Stimulated activated naive CD8-positive, alpha-beta T cell treated with anti-CD3 and anti-CD28 coated beads, Interleukin-15, Interleukin-2, amounts not matched to agents 100 ng/mL and 50 ng/mL, for 24 hours (primary cell): ENCODE measurements around the gene HDGFL3.

Experiments
- H3K27ac Mint-ChIP-seq: one replicate; pipeline ENCODE4 v1.8.0; 2021; ENCODE audit warnings: mild to moderate bottlenecking, mixed read lengths
- H3K27me3 Mint-ChIP-seq: one replicate; pipeline ENCODE4 v1.8.0; 2021; ENCODE audit warnings: mixed read lengths
- H3K36me3 Mint-ChIP-seq: one replicate; pipeline ENCODE4 v1.8.0; 2021; ENCODE audit warnings: low read depth, mixed read lengths
- H3K4me1 Mint-ChIP-seq: one replicate; pipeline ENCODE4 v1.8.0; 2021; ENCODE audit warnings: low read depth, mixed read lengths
- H3K4me3 Mint-ChIP-seq: one replicate; pipeline ENCODE4 v1.8.0; 2021; ENCODE audit warnings: mild to moderate bottlenecking, mixed read lengths
- H3K9me3 Mint-ChIP-seq: one replicate; pipeline ENCODE4 v1.8.0; 2021; ENCODE audit warnings: mixed read lengths

Gene HDGFL3

DNA sequence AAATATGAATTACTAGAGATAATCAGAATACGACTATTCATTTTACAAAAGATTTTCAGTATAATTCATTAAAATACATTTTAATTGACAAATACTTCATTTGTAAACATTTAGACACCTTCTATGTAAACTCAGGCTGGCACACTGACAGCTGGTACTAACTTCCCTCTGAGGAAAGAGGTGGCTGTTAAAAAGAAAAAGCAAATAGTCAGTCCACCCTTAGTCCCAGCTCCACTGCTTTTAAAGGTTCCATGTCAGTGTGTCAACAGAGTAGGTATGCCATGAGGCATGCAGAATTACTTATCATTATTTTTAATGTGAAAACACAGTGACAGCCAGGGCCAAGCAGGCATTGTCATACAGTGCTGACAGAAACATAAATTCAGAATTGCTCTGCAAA, 84.1 kb downstream of the HDGFL3 start:
- H3K4me1 Mint-ChIP-seq, result no peaks in the 10 kb centered on the region
- no peak overlapping the region for H3K27ac Mint-ChIP-seq
- no peaks in the 10 kb centered on the region for H3K27me3 Mint-ChIP-seq
- no peak overlapping the region for H3K4me3 Mint-ChIP-seq
- H3K9me3 Mint-ChIP-seq, result no peaks in the 10 kb centered on the region
- H3K36me3 Mint-ChIP-seq, result no peaks in the 10 kb centered on the region

DNA sequence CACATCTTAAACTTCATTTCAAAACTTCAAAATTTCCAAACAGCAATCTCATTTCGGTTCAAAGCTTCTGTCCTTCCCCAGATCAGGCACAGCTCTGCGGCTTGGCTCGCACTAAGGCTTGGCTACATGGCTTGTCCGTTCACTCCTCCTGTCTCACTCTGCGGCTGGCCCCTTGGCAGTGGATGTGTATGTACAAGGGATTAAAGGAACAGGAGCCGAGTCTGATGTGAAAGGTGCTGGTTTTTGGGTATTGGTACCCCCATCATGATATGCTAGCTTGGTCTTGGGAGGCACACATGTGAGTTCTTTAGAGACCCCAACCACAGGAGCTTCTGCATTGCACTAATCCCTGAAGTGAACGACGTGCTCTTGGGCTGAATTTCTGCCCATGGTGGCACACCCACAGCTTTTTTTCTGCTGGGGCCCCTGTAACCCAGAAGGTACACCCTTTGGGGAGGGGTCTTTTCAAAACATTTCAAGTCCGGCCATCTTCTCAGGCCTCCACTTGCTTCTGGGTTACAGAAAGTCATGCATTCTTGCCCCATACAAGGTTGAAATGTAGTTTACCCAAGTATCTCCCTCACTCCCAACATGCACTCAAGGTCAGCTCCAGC, 87.5 kb downstream of the HDGFL3 start:
- Mint-ChIP-seq H3K27ac (no peak overlapping the region), H3K27me3 (no peaks in the 10 kb centered on the region), H3K4me1 (no peaks in the 10 kb centered on the region), H3K36me3 (no peaks in the 10 kb centered on the region), H3K9me3 (no peaks in the 10 kb centered on the region), H3K4me3 (no peak overlapping the region)

GRCh38 chr15:83118968-83119367, 88.7 kb downstream of the HDGFL3 start:
- no peaks in the 10 kb centered on the region for H3K4me1 Mint-ChIP-seq
- no peaks in the 10 kb centered on the region for H3K27me3 Mint-ChIP-seq
- H3K27ac Mint-ChIP-seq, result no peak overlapping the region
- H3K9me3 Mint-ChIP-seq, result no peaks in the 10 kb centered on the region
- peaks cover 3% of the 10 kb centered on the region for H3K36me3 Mint-ChIP-seq
- H3K4me3 Mint-ChIP-seq, result no peak overlapping the region

GRCh38 chr15:83118291-83118827, 89.3 kb downstream of the HDGFL3 start:
- Mint-ChIP-seq H3K27me3 (no peaks in the 10 kb centered on the region), H3K4me1 (no peaks in the 10 kb centered on the region), H3K4me3 (no peak overlapping the region), H3K9me3 (no peaks in the 10 kb centered on the region), H3K27ac (no peak overlapping the region), H3K36me3 (peaks cover 4% of the 10 kb centered on the region)

DNA sequence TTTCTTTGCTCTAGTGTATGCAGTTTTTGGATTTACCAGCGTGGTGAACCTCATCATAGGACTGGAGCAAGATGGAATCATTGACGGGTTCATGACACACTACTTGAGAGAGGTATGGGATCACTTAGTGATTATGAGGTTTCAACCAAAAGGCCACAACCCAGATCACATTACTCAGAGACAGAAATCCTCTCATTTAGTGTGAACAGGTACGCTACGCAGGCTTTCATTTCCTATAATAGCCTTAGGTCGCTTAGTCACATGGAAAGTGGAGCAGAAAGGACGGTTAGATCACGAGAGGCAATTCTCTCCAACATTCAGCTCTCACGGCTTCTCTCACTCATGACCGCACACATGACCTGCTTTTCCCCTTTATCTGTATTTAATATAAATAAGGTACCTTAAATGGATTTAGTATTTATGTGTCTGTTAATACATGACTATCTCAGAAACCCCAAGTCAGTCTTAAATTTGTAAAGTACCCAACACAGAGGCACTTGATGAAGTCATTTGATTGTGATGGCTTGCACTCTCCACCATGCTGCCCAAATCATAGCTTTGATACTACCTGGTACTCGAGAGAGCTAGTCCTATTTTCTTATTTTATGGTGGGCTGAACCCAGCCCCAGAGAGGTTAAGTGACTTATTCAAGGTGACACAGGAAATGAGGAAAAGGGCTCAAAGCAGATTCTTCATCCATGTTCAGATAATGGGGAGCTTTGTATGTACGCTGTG, 91.6 kb downstream of the HDGFL3 start:
- H3K4me3 Mint-ChIP-seq, result no peak overlapping the region
- H3K27me3 Mint-ChIP-seq, result peaks cover 4% of the 10 kb centered on the region
- no peaks in the 10 kb centered on the region for H3K4me1 Mint-ChIP-seq
- peaks cover 4% of the 10 kb centered on the region for H3K36me3 Mint-ChIP-seq
- no peaks in the 10 kb centered on the region for H3K9me3 Mint-ChIP-seq
- no peak overlapping the region for H3K27ac Mint-ChIP-seq

DNA sequence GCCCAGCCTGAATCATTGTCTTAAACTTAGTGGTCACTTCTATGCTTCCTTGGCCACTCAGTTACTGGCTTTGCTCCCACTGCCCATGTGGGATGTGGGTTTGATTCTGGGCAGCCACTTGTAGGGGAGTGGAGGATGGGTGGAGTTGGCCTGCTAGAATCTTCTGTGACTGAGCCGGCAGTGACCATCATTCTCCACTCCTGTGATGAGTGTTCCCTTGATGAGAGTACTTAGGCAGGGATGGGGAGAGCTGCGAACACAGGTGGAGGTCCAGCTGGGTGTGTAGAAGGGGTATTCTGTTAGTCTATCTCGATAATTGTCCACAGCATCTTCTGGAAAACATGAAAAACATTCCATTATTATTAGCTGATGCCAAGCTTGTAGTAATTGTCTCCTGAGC, 92.2 kb downstream of the HDGFL3 start:
- H3K9me3 Mint-ChIP-seq, result no peaks in the 10 kb centered on the region
- H3K4me3 Mint-ChIP-seq, result no peak overlapping the region
- H3K36me3 Mint-ChIP-seq, result peaks cover 4% of the 10 kb centered on the region
- no peaks in the 10 kb centered on the region for H3K4me1 Mint-ChIP-seq
- H3K27me3 Mint-ChIP-seq, result peaks cover 5% of the 10 kb centered on the region
- no peak overlapping the region for H3K27ac Mint-ChIP-seq

DNA sequence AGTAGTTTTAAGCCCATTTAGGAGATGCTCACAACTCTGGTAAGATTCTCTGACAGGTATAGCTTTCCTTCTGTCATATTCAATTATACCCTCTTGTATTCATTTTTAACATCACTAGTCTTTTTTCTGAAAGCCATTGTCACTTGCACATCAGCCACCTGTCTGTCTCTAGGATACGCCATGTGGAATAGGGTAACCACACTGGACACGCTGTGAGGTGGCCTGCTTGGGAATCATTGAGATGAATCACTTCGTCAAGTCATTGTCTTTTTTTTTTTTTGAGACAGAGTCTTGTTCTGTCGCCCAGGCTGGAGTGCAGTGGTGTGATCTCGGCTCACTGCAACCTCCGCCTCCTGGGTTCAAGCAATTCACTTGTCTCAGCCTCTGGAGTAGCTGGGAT, 92.8 kb downstream of the HDGFL3 start:
- no peaks in the 10 kb centered on the region for H3K4me1 Mint-ChIP-seq
- no peaks in the 10 kb centered on the region for H3K9me3 Mint-ChIP-seq
- no peak overlapping the region for H3K4me3 Mint-ChIP-seq
- H3K36me3 Mint-ChIP-seq, result peaks cover 4% of the 10 kb centered on the region
- H3K27me3 Mint-ChIP-seq, result peaks cover 10% of the 10 kb centered on the region
- no peak overlapping the region for H3K27ac Mint-ChIP-seq

DNA sequence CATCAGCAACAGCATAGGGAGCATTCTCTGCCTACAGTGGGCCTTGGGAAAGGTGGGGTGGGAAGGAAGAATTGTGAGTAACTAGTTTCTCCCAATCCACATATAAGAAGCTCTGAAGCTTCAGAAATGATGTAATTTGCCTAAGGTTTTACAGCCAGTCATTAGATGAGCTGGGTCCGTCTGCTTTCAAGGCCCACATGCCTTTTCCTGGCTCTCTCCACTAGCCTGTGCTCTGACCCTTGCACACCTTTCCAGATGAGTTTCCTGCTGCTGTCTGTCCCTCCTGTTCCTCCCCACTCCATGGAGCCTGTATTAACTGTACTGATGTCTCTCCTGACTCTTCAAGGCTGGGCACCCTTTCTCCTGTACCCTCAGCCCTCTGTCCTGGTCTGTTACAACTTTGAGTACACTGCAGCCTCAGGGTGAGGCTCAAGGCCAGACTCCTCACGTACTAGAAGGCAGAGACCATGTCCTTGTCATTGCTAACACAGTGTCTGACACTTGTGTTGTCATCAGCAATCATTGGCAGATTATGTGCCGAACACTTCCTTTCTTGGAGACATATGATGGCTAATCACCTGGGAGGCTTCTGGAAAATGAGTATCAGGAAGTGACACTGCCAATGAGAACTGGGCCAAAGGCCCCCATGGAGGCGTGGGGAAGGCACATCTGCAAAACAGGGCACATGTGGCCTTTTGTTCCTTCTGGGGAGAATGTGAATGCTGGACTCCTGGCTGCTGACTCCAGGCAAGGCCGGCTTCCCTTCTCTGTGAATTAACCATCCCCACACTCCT, 93.5 kb downstream of the HDGFL3 start:
- Mint-ChIP-seq H3K9me3 (no peaks in the 10 kb centered on the region), H3K27ac (no peak overlapping the region), H3K36me3 (peaks cover 4% of the 10 kb centered on the region), H3K4me1 (peaks cover 2% of the 10 kb centered on the region), H3K4me3 (no peak overlapping the region), H3K27me3 (peaks cover 17% of the 10 kb centered on the region)

DNA sequence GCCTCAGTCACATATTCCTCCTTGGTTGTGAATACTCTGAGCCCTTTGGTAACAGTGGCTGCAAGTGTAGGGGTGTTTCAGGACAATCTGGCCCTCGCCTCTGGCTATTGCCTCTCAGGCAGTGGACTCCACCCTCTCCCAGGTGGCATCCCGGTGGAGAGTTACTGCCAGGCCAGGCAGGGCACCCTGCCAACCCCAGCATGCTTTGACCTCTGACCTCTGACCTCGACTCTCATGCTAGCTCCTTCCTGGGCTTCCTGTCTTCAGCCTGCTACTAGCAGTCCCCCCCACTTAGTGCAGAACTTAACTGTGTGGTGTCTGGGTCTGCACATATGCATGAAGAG, 94.7 kb downstream of the HDGFL3 start:
- H3K27ac Mint-ChIP-seq, result no peak overlapping the region
- peaks cover 4% of the 10 kb centered on the region for H3K36me3 Mint-ChIP-seq
- no peaks in the 10 kb centered on the region for H3K9me3 Mint-ChIP-seq
- H3K4me3 Mint-ChIP-seq, result no peak overlapping the region
- H3K4me1 Mint-ChIP-seq, result peaks cover 12% of the 10 kb centered on the region
- H3K27me3 Mint-ChIP-seq, result peaks cover 25% of the 10 kb centered on the region

DNA sequence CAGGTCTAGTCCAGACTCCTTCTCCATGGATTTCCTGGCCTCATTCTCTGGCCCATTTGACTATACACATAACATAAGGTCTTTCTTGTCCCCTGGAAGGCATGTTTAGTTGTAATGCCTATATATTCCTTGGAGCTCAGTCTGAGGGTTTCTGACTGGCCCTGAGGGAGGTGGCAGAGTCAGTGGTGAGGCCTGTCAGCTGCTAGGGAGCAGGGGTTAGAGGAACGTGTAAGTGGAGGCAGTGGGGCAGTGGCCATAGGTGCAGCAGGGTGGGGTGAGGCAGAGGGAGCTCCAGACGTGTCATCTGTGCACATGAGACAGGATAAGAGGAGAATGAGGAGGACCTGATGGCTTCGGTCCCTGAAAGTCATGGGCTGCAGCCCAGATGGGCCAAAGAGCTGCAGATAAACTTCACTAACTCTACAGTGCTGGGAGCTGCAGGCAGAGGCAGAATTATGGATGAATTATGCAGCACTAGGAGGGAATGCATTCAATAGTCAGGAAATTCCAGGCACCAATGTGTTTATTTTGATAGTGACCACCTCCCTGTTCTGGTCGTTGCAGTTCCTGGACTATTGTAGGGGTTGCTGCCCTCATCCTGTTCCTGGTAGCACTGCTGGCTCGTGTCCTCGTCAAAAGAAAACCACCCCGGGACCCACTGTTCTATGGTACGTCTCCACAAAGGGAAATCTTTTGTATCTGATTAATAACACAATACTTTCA, 95.2 kb downstream of the HDGFL3 start:
- Mint-ChIP-seq H3K4me3 (no peak overlapping the region), H3K4me1 (peaks cover 12% of the 10 kb centered on the region), H3K27ac (no peak overlapping the region), H3K27me3 (peaks cover 25% of the 10 kb centered on the region), H3K9me3 (no peaks in the 10 kb centered on the region), H3K36me3 (peaks cover 4% of the 10 kb centered on the region)

- peaks cover 4% of the 10 kb centered on the region for H3K36me3 Mint-ChIP-seq
- peaks cover 19% of the 10 kb centered on the region for H3K4me1 Mint-ChIP-seq
- H3K27ac Mint-ChIP-seq, result no peak overlapping the region
- no peaks in the 10 kb centered on the region for H3K9me3 Mint-ChIP-seq
- H3K27me3 Mint-ChIP-seq, result peaks cover 32% of the 10 kb centered on the region
- no peak overlapping the region for H3K4me3 Mint-ChIP-seq
These were observed 96.5 kb downstream of the HDGFL3 start for GRCh38 chr15:83111149-83111548.

DNA sequence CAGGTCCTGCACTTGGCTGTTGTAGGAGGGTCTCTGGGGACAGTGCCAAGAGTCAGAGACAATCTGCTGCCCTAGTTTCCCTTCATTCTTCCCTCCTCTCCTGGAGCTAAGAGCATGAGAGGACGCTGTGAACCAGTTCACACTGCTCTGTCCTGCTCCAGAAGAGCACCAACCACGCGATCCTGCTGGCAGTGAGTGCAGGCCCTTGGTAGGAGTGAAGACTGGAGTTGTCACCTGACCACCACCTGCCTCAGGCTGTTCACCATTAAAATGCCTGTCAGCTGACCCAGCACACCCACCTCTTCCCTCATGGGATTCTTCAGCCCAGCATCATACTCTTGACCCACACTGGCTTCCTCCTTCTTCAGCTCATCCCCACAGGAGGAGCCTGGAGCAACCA, 97.2 kb downstream of the HDGFL3 start:
- peaks cover 19% of the 10 kb centered on the region for H3K4me1 Mint-ChIP-seq
- no peaks in the 10 kb centered on the region for H3K9me3 Mint-ChIP-seq
- no peak overlapping the region for H3K4me3 Mint-ChIP-seq
- H3K27ac Mint-ChIP-seq, result no peak overlapping the region
- H3K36me3 Mint-ChIP-seq, result peaks cover 4% of the 10 kb centered on the region
- H3K27me3 Mint-ChIP-seq, result peaks cover 36% of the 10 kb centered on the region

DNA sequence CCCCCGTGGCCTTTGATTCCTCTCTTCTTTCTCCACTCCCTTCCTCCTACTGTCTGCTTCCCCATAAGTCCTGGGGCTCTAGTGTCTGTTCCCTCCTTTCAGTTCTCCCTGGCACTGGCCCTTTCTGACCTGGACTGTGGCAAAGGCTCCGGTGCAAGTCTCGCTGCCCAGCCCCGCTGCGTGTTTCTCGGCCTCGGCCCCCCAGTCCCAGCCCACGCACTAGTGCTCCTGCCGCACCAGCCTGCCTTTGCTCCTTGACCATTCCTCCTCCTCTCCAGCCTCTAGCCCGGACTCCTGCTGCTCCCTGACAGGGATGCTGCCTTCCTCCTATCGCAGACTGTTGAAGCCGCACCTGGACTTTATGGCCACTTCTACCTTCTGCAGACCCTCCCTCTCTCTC, 98.1 kb downstream of the HDGFL3 start:
- H3K4me3 Mint-ChIP-seq, result no peak overlapping the region
- H3K27ac Mint-ChIP-seq, result no peak overlapping the region
- H3K27me3 Mint-ChIP-seq, result peaks cover 41% of the 10 kb centered on the region
- H3K4me1 Mint-ChIP-seq, result peaks cover 19% of the 10 kb centered on the region
- H3K9me3 Mint-ChIP-seq, result no peaks in the 10 kb centered on the region
- peaks cover 4% of the 10 kb centered on the region for H3K36me3 Mint-ChIP-seq

GRCh38 chr15:83108266-83109219, 99.1 kb downstream of the HDGFL3 start:
- Mint-ChIP-seq H3K9me3 (no peaks in the 10 kb centered on the region), H3K4me1 (peaks cover 19% of the 10 kb centered on the region), H3K27ac (no peak overlapping the region), H3K4me3 (peak overlapping the region; percentile 83), H3K36me3 (no peaks in the 10 kb centered on the region), H3K27me3 (peaks cover 49% of the 10 kb centered on the region)
